ENCODE results near the gene CIZ1.

The CIZ1 gene

DNA sequence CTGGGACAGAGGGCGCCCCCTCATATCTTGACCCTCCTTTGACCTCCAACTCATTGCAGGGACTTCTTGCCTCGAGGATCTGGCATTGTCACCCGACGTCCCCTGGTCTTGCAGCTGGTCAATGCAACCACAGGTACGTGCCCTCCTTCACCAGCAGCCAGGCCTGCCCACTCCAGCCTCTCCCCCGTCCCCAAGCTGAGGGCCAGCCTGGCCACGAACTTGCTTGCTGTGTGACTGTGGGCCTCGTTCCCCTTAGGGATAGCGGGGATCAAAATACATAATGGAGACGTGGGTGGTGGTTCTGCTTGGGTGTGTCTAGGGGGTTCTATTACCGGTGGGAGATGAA, 26.8 kb upstream of the CIZ1 start:
- TF ChIP-seq, protein P1, sequence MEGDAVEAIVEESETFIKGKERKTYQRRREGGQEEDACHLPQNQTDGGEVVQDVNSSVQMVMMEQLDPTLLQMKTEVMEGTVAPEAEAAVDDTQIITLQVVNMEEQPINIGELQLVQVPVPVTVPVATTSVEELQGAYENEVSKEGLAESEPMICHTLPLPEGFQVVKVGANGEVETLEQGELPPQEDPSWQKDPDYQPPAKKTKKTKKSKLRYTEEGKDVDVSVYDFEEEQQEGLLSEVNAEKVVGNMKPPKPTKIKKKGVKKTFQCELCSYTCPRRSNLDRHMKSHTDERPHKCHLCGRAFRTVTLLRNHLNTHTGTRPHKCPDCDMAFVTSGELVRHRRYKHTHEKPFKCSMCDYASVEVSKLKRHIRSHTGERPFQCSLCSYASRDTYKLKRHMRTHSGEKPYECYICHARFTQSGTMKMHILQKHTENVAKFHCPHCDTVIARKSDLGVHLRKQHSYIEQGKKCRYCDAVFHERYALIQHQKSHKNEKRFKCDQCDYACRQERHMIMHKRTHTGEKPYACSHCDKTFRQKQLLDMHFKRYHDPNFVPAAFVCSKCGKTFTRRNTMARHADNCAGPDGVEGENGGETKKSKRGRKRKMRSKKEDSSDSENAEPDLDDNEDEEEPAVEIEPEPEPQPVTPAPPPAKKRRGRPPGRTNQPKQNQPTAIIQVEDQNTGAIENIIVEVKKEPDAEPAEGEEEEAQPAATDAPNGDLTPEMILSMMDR (IDR thresholded peaks at IDR 0.05) = no peak
- TF ChIP-seq ZFX (IDR thresholded peaks at IDR 0.05; ENCODE audit: borderline replicate concordance) = no peak
- peak overlapping the region; percentile 26; the same call in 1 of the 2 replicates for H3K27ac ChIP-seq

DNA sequence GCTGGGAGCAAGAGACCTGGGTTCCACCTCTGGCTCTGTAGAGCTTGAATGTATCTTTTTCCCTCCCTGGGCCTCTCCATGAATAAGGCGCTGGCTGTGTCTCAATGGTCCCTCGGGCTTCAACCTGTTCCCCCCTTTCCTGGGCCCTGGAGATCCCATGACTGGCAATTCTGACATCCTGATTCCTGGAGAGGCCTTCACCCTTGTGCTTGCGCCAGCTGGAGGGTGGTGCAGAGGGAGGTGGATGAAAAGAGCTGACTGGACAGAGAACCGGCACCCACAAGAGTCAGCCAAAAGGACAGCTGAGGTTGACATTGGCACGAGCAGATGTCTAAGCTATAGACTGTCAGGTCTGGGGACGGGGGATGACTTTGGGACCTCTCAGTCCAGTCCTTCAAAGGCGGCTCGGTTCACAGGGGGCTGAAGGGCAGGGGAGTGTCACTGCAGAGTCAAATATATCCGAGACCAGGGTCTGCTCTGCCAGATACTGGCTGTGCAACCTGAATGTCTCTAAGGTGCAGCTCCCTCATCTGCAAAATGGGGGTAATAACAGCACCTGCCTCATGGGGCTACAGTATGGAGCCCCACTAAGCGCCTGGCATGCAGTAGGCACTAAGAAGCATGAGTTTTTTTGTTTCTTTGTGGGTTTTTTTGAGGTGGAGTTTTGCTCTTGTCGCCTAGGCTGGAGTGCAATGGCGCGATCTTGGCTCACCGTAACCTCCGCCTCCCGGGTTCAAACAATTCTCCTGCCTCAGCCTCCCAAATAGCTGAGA, 25.6 kb upstream of the CIZ1 start:
- no peak overlapping the region for H3K27ac ChIP-seq
- TF ChIP-seq, protein P1 (IDR thresholded peaks at IDR 0.05) = no peak
- no peak for TF ChIP-seq ZFX (IDR thresholded peaks at IDR 0.05; ENCODE audit: borderline replicate concordance)

- H3K27ac ChIP-seq = no peak overlapping the region
- no peak for TF ChIP-seq ZFX (IDR thresholded peaks at IDR 0.05; ENCODE audit: borderline replicate concordance)
- TF ChIP-seq, protein P1 (IDR thresholded peaks at IDR 0.05) = no peak
These were observed 24.4 kb upstream of the CIZ1 start for GRCh38 chr9:128215491-128216409.

DNA sequence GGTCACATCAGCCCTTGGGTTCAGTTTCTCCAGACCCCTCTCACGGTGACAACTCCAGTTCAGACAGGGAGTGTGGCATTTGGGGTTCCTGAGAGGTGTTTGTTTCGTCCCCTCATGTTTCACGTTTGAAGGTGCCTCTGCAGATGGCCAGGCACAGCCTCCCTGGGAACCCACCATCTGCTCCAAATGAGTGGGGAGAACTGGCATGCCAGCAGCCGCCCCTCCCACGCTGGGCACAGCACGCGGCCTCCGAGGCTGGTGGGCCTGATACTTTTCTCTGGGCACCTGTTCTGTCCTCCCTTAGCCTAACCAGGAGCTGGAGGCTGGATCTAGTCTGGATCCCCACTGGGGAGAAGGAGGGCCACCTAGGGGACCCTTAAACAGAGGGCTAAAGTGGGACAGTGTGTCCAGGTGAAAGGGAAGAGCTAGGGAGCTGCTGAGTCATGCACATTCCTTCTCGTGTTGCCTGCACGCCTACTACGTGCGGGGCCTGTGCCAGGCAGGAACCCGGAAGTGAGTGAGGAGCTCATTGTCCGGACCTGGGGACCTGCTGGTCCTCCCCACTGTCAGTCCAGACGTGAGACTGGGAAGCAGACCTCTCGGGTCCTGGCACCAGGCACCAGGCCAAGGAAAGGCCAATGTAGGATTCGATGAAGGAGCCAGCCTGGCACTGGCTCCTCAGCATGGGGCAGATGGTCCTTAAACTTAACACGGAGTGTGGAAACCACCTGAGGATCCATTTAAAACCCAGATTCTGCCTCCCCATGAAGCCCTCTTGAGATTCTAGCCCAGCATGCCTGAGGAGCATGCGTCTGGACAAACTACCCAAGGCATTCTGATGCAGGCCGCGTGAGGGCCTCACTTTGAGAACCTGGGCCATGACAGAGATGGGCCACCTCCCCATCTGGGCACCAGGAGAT, 23.5 kb upstream of the CIZ1 start:
- no peak for TF ChIP-seq ZFX (IDR thresholded peaks at IDR 0.05; ENCODE audit: borderline replicate concordance)
- TF ChIP-seq, protein P1 (IDR thresholded peaks at IDR 0.05) = no peak
- H3K27ac ChIP-seq = no peak overlapping the region

DNA sequence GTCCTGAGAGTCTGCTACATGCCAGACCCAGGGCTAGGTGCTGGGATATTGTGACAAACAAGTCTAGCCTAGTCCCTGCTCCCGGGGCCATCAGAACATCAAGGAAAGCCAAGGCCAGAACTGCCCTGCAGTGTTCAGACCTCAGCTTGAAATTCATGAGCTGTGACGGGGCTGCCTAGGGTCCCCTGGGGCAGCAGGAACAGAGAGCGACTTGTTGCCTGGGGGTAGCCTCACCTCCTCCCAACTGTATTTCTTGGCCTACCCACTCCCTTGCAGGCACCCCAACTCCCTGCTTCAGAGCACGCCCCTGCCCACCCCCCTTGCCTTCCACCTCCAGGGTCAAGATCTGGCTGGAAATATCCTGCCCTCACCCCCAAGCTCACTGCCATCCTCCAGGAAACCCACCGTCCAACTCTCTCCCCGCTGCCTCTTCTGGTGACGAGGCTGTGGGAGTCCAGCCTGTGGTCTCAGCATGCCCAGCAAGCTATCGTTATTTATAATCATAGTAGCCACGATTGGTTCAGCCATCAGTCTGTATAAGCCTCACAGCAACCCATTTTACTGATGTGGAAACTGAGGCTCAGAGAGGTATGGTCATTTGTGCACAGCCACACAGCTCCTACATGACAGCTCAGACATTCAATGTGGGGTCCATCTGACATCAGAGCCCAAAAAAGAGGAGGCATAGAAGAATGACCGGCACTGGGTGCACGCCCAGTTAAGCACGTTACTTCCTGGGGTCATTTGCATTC, 22.6 kb upstream of the CIZ1 start:
- TF ChIP-seq, protein P1 (IDR thresholded peaks at IDR 0.05) = no peak
- no peak for TF ChIP-seq ZFX (IDR thresholded peaks at IDR 0.05; ENCODE audit: borderline replicate concordance)
- no peak overlapping the region for H3K27ac ChIP-seq

DNA sequence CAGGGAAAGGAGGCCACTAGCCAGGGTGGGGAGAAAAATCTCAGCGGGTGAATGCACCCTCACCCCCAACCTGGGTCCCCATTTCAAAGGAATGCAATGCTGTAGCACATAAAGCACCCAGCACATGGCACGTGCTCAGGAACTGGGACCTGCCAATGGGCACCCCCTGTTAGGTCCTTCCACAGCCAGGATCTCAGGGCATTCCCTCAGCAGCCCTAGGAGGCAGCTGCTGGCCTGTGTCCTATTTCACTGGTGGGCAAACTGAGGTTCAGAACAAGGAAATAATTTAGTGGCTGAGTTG, 20.6 kb upstream of the CIZ1 start:
- no peak overlapping the region for H3K27ac ChIP-seq
- TF ChIP-seq, protein P1 (IDR thresholded peaks at IDR 0.05) = no peak
- no peak for TF ChIP-seq ZFX (IDR thresholded peaks at IDR 0.05; ENCODE audit: borderline replicate concordance)

Measured in 22Rv1 (cell line).